Posterior cingulate gyrus (tissue), 11 donors: ENCODE data around the gene SH3TC1.

Experiments
- DNase-seq, 10 donors: peaks; one replicate each; pipeline versions ENCODE4 v3.0.0 to v3.0.0-alpha.2; 2020 to 2021; ENCODE audit warnings: mixed read lengths in 3 of 10
- intact Hi-C: fragments of 100-400 bp; cut with DNase I; formaldehyde crosslinking; loops from one replicate; pipeline ENCODE4 v1.15.1; 2023

The SH3TC1 gene

GRCh38 chr4:8179074-8179473 lies 20.0 kb upstream of the SH3TC1 start:
- intact Hi-C loops = no loop called here
- DNase-seq = no peak

GRCh38 chr4:8179771-8180170 lies 19.3 kb upstream of the SH3TC1 start:
- intact Hi-C loops = loop anchor here (10.0 kb wide), 1 partner anchor 225 kb away; no protein-coding TSS in a partner anchor
- DNase-seq = no peak

GRCh38 chr4:8180310-8181093 lies 18.6 kb upstream of the SH3TC1 start:
- no peak for DNase-seq
- intact Hi-C loops = loop anchor here (10.0 kb wide), 1 partner anchor 224 kb away; no protein-coding TSS in a partner anchor

GRCh38 chr4:8181119-8181518 lies 18.0 kb upstream of the SH3TC1 start:
- no peak for DNase-seq
- intact Hi-C loops = loop anchor here (10.0 kb wide), 1 partner anchor 224 kb away; no protein-coding TSS in a partner anchor

GRCh38 chr4:8181844-8182243 lies 17.2 kb upstream of the SH3TC1 start:
- intact Hi-C loops = loop anchor here (10.0 kb wide), 1 partner anchor 223 kb away; no protein-coding TSS in a partner anchor
- no peak for DNase-seq

- intact Hi-C loops = loop anchor here (10.0 kb wide), 1 partner anchor 223 kb away; no protein-coding TSS in a partner anchor
- no peak for DNase-seq
Measured at GRCh38 chr4:8182294-8182693, 16.8 kb upstream of the SH3TC1 start.

GRCh38 chr4:8182858-8183725 lies 16.0 kb upstream of the SH3TC1 start:
- no peak for DNase-seq

GRCh38 chr4:8184061-8184460 lies 15.0 kb upstream of the SH3TC1 start:
- intact Hi-C loops = loop anchor here (10.0 kb wide), 1 partner anchor 221 kb away; no protein-coding TSS in a partner anchor
- no peak for DNase-seq

More at GRCh38 chr4:8182858-8183725, 16.0 kb upstream of the SH3TC1 start:
- intact Hi-C loops = loop anchor here (10.0 kb wide), 1 partner anchor 222 kb away; no protein-coding TSS in a partner anchor

- DNase-seq = no peak
- intact Hi-C loops = loop anchor here (10.0 kb wide), 1 partner anchor 220 kb away; no protein-coding TSS in a partner anchor
Measured at GRCh38 chr4:8185295-8185694, 13.8 kb upstream of the SH3TC1 start.

GRCh38 chr4:8185930-8186329 lies 13.2 kb upstream of the SH3TC1 start:
- intact Hi-C loops = loop anchor here (10.0 kb wide), 1 partner anchor 219 kb away; no protein-coding TSS in a partner anchor
- no peak for DNase-seq

GRCh38 chr4:8188085-8188484 lies 11.0 kb upstream of the SH3TC1 start:
- DNase-seq = no peak
- intact Hi-C loops = loop anchor here (10.0 kb wide), 1 partner anchor 217 kb away; no protein-coding TSS in a partner anchor

GRCh38 chr4:8188743-8189550 lies 10.1 kb upstream of the SH3TC1 start:
- intact Hi-C loops = loop anchor here (10.0 kb wide), 1 partner anchor 216 kb away; no protein-coding TSS in a partner anchor
- DNase-seq = peak in 9 of 10 donors; percentile 24 to 91 (median 57)

- DNase-seq = no peak
- intact Hi-C loops = loop anchor here (10.0 kb wide), 1 partner anchor 215 kb away; no protein-coding TSS in a partner anchor
Measured at GRCh38 chr4:8189551-8190466, 9.3 kb upstream of the SH3TC1 start.

- intact Hi-C loops = no loop called here
- peak in 7 of 10 donors; percentile 31 to 90 (median 42) for DNase-seq
Measured at GRCh38 chr4:8191136-8191747, 7.8 kb upstream of the SH3TC1 start.

- intact Hi-C loops = no loop called here
- DNase-seq = peak in 5 of 10 donors; percentile 43 to 92 (median 55)
Measured at GRCh38 chr4:8192748-8193738, 6.0 kb upstream of the SH3TC1 start.

- intact Hi-C loops = no loop called here
- no peak for DNase-seq
Measured at GRCh38 chr4:8194306-8195242, 4.5 kb upstream of the SH3TC1 start.
